Measurements from ENCODE around the gene SNU13. TPM values are rescaled to one million over a fixed set of nuclear protein-coding genes. Genes with fewer than 3 reads are reported as not detected.
"Not testable (repeated sequence)": the region's sequence is repeated elsewhere in the genome, so short reads cannot be mapped to it uniquely, and the experiment has no call there.

The SNU13 gene
- polyA plus RNA-seq, 1 donor: 114 TPM

- DNase-seq (ENCODE audit: low read depth): no peak
Measured at GRCh38 chr22:41642331-41643110, 46.1 kb downstream of the SNU13 start.

- DNase-seq (ENCODE audit: low read depth): no peak
Measured at GRCh38 chr22:41641854-41642253, 46.8 kb downstream of the SNU13 start.

- no peak for DNase-seq (ENCODE audit: low read depth)
Measured at GRCh38 chr22:41638748-41639147, 49.9 kb downstream of the SNU13 start.

GRCh38 chr22:41638124-41638523, 50.5 kb downstream of the SNU13 start:
- no peak for DNase-seq (ENCODE audit: low read depth)

- not testable (repeated sequence) for DNase-seq (ENCODE audit: low read depth)
Measured at GRCh38 chr22:41637623-41638022, 51.0 kb downstream of the SNU13 start.

- no peak for DNase-seq (ENCODE audit: low read depth)
Measured at GRCh38 chr22:41636467-41636866, 52.2 kb downstream of the SNU13 start.

GRCh38 chr22:41634610-41635009, 54.1 kb downstream of the SNU13 start:
- not testable (repeated sequence) for DNase-seq (ENCODE audit: low read depth)

- not testable (repeated sequence) for DNase-seq (ENCODE audit: low read depth)
Measured at GRCh38 chr22:41631615-41632014, 57.1 kb downstream of the SNU13 start.

GRCh38 chr22:41631115-41631514, 57.6 kb downstream of the SNU13 start:
- DNase-seq (ENCODE audit: low read depth): not testable (repeated sequence)

GRCh38 chr22:41625577-41625976, 63.1 kb downstream of the SNU13 start:
- DNase-seq (ENCODE audit: low read depth): no peak

Other genes starting within 250 kb of the SNU13 start
- gene TOB2, start 242.1 kb downstream of the SNU13 start, polyA plus RNA-seq (ENCODE audit: insufficient read length): 35.2 TPM
- 37.9 TPM for gene PHF5A, start 220.2 kb downstream of the SNU13 start, polyA plus RNA-seq (ENCODE audit: insufficient read length)
- gene ACO2, start 219.8 kb downstream of the SNU13 start, polyA plus RNA-seq (ENCODE audit: insufficient read length): 116 TPM
- 21.6 TPM for gene POLR3H, start 144.4 kb downstream of the SNU13 start, polyA plus RNA-seq (ENCODE audit: insufficient read length)
- gene CSDC2, start 127.9 kb downstream of the SNU13 start, polyA plus RNA-seq (ENCODE audit: insufficient read length): 3.8 TPM
- gene PMM1, start 99.0 kb downstream of the SNU13 start, polyA plus RNA-seq (ENCODE audit: insufficient read length): 23.2 TPM
- 20.2 TPM for gene DESI1, start 67.8 kb downstream of the SNU13 start, polyA plus RNA-seq (ENCODE audit: insufficient read length)
- gene XRCC6, start 67.6 kb downstream of the SNU13 start, polyA plus RNA-seq (ENCODE audit: insufficient read length): 213 TPM
- gene MEI1, start 10.6 kb upstream of the SNU13 start, polyA plus RNA-seq (ENCODE audit: insufficient read length): 0.68 TPM
- gene CCDC134, start 111.8 kb upstream of the SNU13 start, polyA plus RNA-seq (ENCODE audit: insufficient read length): 9.4 TPM
- 84.4 TPM for gene SREBF2, start 144.2 kb upstream of the SNU13 start, polyA plus RNA-seq (ENCODE audit: insufficient read length)
- gene SHISA8, start 226.2 kb upstream of the SNU13 start, polyA plus RNA-seq (ENCODE audit: insufficient read length): 0.33 TPM
- 1.1 TPM for gene TNFRSF13C, start 237.9 kb upstream of the SNU13 start, polyA plus RNA-seq (ENCODE audit: insufficient read length)